ENCODE measurements around the gene DUOX2. TPM values are rescaled to one million over a fixed set of nuclear protein-coding genes. Genes with fewer than 3 reads are reported as not detected.

The DUOX2 gene
- polyA plus RNA-seq, 1 donor from 2014 or later = not detected

GRCh38 chr15:45151998-45152828 is 38.2 kb upstream of the DUOX2 start:
- no peaks in the 10 kb centered on the region for H3K27me3 ChIP-seq (ENCODE audit: insufficient read depth, low read depth, low read length)
- no peak overlapping the region for H3K4me2 ChIP-seq (ENCODE audit: low read length)
- no peaks in the 10 kb centered on the region for H3F3A ChIP-seq (ENCODE audit: insufficient read depth, low read length, poor library complexity, severe bottlenecking)
- no peaks in the 10 kb centered on the region for H3K36me3 ChIP-seq (ENCODE audit: insufficient read depth, low read length)
- no peaks in the 10 kb centered on the region for H3K9me2 ChIP-seq (ENCODE audit: insufficient read depth, low read length)
- H3K4me3 ChIP-seq (ENCODE audit: low read length) = no peak overlapping the region
- H3K27ac ChIP-seq (ENCODE audit: low read length) = no peak overlapping the region
- H3K9me3 ChIP-seq (ENCODE audit: low read length) = no peaks in the 10 kb centered on the region
- TF ChIP-seq RAD21 (conservative IDR thresholded peaks at IDR 0.05) = no peak
- TF ChIP-seq, protein P1, sequence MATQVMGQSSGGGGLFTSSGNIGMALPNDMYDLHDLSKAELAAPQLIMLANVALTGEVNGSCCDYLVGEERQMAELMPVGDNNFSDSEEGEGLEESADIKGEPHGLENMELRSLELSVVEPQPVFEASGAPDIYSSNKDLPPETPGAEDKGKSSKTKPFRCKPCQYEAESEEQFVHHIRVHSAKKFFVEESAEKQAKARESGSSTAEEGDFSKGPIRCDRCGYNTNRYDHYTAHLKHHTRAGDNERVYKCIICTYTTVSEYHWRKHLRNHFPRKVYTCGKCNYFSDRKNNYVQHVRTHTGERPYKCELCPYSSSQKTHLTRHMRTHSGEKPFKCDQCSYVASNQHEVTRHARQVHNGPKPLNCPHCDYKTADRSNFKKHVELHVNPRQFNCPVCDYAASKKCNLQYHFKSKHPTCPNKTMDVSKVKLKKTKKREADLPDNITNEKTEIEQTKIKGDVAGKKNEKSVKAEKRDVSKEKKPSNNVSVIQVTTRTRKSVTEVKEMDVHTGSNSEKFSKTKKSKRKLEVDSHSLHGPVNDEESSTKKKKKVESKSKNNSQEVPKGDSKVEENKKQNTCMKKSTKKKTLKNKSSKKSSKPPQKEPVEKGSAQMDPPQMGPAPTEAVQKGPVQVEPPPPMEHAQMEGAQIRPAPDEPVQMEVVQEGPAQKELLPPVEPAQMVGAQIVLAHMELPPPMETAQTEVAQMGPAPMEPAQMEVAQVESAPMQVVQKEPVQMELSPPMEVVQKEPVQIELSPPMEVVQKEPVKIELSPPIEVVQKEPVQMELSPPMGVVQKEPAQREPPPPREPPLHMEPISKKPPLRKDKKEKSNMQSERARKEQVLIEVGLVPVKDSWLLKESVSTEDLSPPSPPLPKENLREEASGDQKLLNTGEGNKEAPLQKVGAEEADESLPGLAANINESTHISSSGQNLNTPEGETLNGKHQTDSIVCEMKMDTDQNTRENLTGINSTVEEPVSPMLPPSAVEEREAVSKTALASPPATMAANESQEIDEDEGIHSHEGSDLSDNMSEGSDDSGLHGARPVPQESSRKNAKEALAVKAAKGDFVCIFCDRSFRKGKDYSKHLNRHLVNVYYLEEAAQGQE (IDR thresholded peaks at IDR 0.05; ENCODE audit: borderline replicate concordance) = no peak
- no peak for TF ChIP-seq EZH2 (IDR thresholded peaks at IDR 0.05; ENCODE audit: borderline replicate concordance, insufficient read depth, low read length, poor library complexity, severe bottlenecking)
- TF ChIP-seq EP300 (conservative IDR thresholded peaks at IDR 0.05; ENCODE audit: poor library complexity, severe bottlenecking) = no peak
- TF ChIP-seq POLR2AphosphoS5 (IDR thresholded peaks at IDR 0.05) = no peak
- TF ChIP-seq TAF1 (IDR thresholded peaks at IDR 0.05; ENCODE audit: low read depth) = no peak
- no peaks in the 10 kb centered on the region for H3K79me2 ChIP-seq (replicated peaks; ENCODE audit: insufficient read depth, low read length)
- no peak overlapping the region for H2AFZ ChIP-seq (ENCODE audit: low read depth, low read length)
- H3K9ac ChIP-seq (ENCODE audit: low read length) = no peak overlapping the region
- H4K20me1 ChIP-seq (ENCODE audit: insufficient read depth) = no peaks in the 10 kb centered on the region

GRCh38 chr15:45150997-45151396 is 37.0 kb upstream of the DUOX2 start:
- H3K9ac ChIP-seq (ENCODE audit: low read length) = no peak overlapping the region
- no peaks in the 10 kb centered on the region for H3K36me3 ChIP-seq (ENCODE audit: insufficient read depth, low read length)
- no peak overlapping the region for H3K27ac ChIP-seq (ENCODE audit: low read length)
- no peaks in the 10 kb centered on the region for H3K79me2 ChIP-seq (replicated peaks; ENCODE audit: insufficient read depth, low read length)
- H3K4me3 ChIP-seq (ENCODE audit: low read length) = no peak overlapping the region
- TF ChIP-seq CTCF (IDR thresholded peaks at IDR 0.05; ENCODE audit: poor library complexity, severe bottlenecking) (no peak), RAD21 (conservative IDR thresholded peaks at IDR 0.05) (no peak), SMC3 (conservative IDR thresholded peaks at IDR 0.05; ENCODE audit: poor library complexity) (no peak), MXI1 (conservative IDR thresholded peaks at IDR 0.05; ENCODE audit: poor library complexity, severe bottlenecking) (no peak), TAF1 (IDR thresholded peaks at IDR 0.05; ENCODE audit: low read depth) (no peak), EZH2 (IDR thresholded peaks at IDR 0.05; ENCODE audit: borderline replicate concordance, insufficient read depth, low read length, poor library complexity, severe bottlenecking) (no peak), POLR2AphosphoS5 (IDR thresholded peaks at IDR 0.05) (no peak), EP300 (conservative IDR thresholded peaks at IDR 0.05; ENCODE audit: poor library complexity, severe bottlenecking) (no peak)
- TF ChIP-seq, protein P1 (IDR thresholded peaks at IDR 0.05; ENCODE audit: borderline replicate concordance) = no peak
- H4K20me1 ChIP-seq (ENCODE audit: insufficient read depth) = no peaks in the 10 kb centered on the region
- H3K4me2 ChIP-seq (ENCODE audit: low read length) = no peak overlapping the region
- H3K9me2 ChIP-seq (ENCODE audit: insufficient read depth, low read length) = no peaks in the 10 kb centered on the region
- no peak overlapping the region for H2AFZ ChIP-seq (ENCODE audit: low read depth, low read length)
- no peaks in the 10 kb centered on the region for H3F3A ChIP-seq (ENCODE audit: insufficient read depth, low read length, poor library complexity, severe bottlenecking)
- no peaks in the 10 kb centered on the region for H3K27me3 ChIP-seq (ENCODE audit: insufficient read depth, low read depth, low read length)
- no peaks in the 10 kb centered on the region for H3K9me3 ChIP-seq (ENCODE audit: low read length)
